Lower leg skin (tissue), 4 donors: ENCODE measurements around the gene TMTC2. TPM values are rescaled to one million over a fixed set of nuclear protein-coding genes. Genes with fewer than 3 reads are reported as not detected.

Source experiments
- DNase-seq, 2 donors: peaks; one replicate each; pipeline ENCODE4 v3.0.0-alpha.2; 2019; ENCODE audit warnings: low spot score in 2 of 2
- H3K4me3 ChIP-seq: fragments of 200-600 bp; sonication (generic); 2 replicates; pipeline ENCODE4 v1.5.1; 2017; ENCODE audit warnings: mild to moderate bottlenecking, low read depth; ENCODE audit not compliant: poor library complexity, severe bottlenecking
- POLR2A ChIP-seq, 2 donors: fragments of 450-650 bp; IDR thresholded peaks; one replicate each; pipeline ENCODE4 v1.6.1; 2016 to 2017; ENCODE audit warnings: antibody characterized with exemption in 2 of 2, mild to moderate bottlenecking in 1 of 2, moderate library complexity in 1 of 2
- WGBS, 2 donors: methylation state at CpG; one replicate each; pipeline ENCODE4 v1.1.5; 2018; 5-methylcytosine and 5-hydroxymethylcytosine counted together
- intact Hi-C: fragments of 100-400 bp; cut with DNase I; formaldehyde crosslinking; loops from one replicate; pipeline ENCODE4 v1.15.0; 2023; ENCODE audit warnings: low total_unique reads
- total RNA-seq, 4 donors: library from RNA; depleted of rRNA; stranded (reverse); fragments of >200 nt; gene quantifications; one replicate each; pipeline ENCODE4 v1.1.0, GENCODE V29; 2016
- TF ChIP-seq, protein P1 (sequence below), 3 donors: fragments of 450-650 bp; IDR thresholded peaks; one replicate each; pipeline ENCODE4 v1.5.1; 2016; ENCODE audit warnings: antibody characterized with exemption in 3 of 3, mild to moderate bottlenecking in 3 of 3, moderate library complexity in 2 of 3

Gene TMTC2
- total RNA-seq, 4 donors from 2014 or later = 12.9 to 17.4 (median 14.5) TPM

DNA sequence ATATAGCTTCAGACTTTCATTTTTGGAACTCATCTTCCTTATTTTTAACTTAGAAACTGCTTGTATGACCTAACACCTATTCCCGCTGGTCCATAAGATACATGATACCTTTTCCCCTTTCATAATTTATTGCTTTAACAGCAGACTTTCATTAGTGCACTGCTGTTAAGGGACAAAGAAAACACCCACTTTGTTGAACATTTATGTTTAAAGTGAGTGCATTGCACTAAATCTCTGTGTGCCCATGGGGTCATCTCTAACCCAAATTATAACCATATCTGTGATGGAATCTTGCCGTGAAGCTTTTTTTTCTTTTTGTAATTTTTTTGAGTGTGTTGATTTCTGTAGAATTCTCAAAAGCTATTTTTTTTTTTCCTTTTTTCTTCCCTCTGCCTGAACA, 261.8 kb downstream of the TMTC2 start:
- TF ChIP-seq, protein P1, sequence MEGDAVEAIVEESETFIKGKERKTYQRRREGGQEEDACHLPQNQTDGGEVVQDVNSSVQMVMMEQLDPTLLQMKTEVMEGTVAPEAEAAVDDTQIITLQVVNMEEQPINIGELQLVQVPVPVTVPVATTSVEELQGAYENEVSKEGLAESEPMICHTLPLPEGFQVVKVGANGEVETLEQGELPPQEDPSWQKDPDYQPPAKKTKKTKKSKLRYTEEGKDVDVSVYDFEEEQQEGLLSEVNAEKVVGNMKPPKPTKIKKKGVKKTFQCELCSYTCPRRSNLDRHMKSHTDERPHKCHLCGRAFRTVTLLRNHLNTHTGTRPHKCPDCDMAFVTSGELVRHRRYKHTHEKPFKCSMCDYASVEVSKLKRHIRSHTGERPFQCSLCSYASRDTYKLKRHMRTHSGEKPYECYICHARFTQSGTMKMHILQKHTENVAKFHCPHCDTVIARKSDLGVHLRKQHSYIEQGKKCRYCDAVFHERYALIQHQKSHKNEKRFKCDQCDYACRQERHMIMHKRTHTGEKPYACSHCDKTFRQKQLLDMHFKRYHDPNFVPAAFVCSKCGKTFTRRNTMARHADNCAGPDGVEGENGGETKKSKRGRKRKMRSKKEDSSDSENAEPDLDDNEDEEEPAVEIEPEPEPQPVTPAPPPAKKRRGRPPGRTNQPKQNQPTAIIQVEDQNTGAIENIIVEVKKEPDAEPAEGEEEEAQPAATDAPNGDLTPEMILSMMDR (IDR thresholded peaks at IDR 0.05) = no peak
- no peak for TF ChIP-seq POLR2A (IDR thresholded peaks at IDR 0.05)
- H3K4me3 ChIP-seq = no peak overlapping the region
- intact Hi-C loops = no loop called here
- WGBS, 2 donors = 85 to 91% methylated on average over 2 of the region's 2 CpGs
- no peak for DNase-seq

DNA sequence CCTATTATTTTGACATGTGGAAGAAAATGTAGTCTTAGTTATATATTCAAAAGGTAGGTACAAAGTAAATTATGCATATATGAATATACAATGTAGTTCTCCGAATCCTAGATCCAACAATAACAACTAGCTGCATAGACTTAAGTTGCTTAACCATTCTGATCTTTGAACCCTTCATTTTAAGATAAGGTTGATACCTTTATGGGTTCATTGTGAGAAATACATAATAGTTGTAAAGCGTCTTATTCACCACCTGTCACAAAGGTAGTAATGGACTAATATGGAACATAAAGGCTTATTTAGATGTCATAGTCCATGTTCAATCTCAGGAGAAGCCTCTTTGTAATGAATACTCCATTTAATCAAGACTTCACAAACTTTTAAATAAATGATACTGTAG, 263.6 kb downstream of the TMTC2 start:
- WGBS, 2 donors = 93 to 97% methylated on average over 2 of the region's 2 CpGs
- intact Hi-C loops = no loop called here
- TF ChIP-seq, protein P1 (IDR thresholded peaks at IDR 0.05) = no peak
- TF ChIP-seq POLR2A (IDR thresholded peaks at IDR 0.05) = no peak
- H3K4me3 ChIP-seq = no peak overlapping the region
- no peak for DNase-seq

DNA sequence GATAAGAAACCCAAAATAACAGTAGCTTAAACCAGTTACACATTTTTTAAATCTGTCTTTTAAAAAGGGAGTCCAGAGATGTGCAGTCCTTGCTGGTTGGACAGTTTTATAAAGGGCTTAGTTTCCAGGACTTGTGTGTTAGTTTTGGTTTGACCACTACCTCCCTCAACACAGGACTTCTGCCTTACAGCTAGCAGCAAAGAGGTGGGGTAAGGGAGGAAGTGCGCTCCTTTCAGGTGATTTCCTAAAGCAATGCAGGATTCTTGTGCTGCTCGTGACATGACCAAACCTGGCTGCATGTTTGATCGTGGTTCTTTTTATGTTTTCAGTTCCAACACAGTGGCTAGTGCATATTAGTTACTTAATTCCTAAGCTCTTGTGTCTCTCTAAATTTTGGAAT, 266.2 kb downstream of the TMTC2 start:
- no peak overlapping the region for H3K4me3 ChIP-seq
- TF ChIP-seq POLR2A (IDR thresholded peaks at IDR 0.05) = no peak
- TF ChIP-seq, protein P1 (IDR thresholded peaks at IDR 0.05) = no peak
- no peak for DNase-seq
- 53 to 67% methylated on average over 3 of the region's 3 CpGs for WGBS, 2 donors
- intact Hi-C loops = no loop called here

DNA sequence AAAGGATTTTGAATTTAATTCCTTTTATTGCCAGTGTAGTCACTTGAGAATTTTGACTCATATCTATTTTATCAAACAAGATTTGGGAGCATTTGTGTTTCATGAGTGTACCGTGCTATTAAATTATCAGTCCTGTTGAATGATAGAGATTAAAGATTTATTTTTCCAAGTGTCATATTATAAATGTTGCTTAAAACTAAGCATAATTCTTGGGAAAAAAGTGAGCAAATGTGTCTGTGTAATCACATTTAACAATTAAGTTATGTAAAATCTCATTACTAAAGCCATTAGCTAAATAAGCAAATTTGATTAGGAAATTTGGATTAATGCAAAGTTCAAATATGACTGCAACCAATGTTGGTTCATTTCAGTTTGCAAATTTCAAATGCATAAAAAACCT, 266.7 kb downstream of the TMTC2 start:
- intact Hi-C loops = no loop called here
- no peak for TF ChIP-seq POLR2A (IDR thresholded peaks at IDR 0.05)
- WGBS, 2 donors = 59 to 77% methylated on average over 1 of the region's 1 CpG
- DNase-seq = no peak
- H3K4me3 ChIP-seq = no peak overlapping the region

- no peak for DNase-seq
- H3K4me3 ChIP-seq = no peak overlapping the region
- TF ChIP-seq, protein P1 (IDR thresholded peaks at IDR 0.05) = no peak
- TF ChIP-seq POLR2A (IDR thresholded peaks at IDR 0.05) = no peak
- intact Hi-C loops = loop anchor here (1.0 kb wide), 1 partner anchor 26 kb away; no protein-coding TSS in a partner anchor
- WGBS, 2 donors = 86 to 94% methylated on average over 3 of the region's 3 CpGs
Observed at GRCh38 chr12:82954064-82954463, 267.4 kb downstream of the TMTC2 start.

DNA sequence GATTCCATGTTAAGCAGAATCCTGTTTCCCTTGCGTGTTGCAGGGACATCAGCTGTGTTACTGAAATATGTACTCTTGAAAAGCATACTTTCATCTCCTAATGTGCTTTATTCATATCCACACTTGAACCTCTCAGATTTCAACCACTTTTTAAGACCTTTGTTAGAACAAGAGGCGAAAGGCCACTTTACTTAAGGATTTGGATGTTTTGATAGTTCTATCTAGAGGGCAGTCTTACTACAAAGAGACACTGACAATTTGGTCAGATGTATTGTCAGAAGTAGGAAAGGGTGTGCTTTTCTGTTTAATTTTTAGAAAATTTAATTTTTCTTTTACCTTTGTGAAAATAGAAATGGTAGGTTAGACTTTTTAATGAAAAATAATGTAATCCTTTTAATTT, 267.9 kb downstream of the TMTC2 start:
- DNase-seq = no peak
- H3K4me3 ChIP-seq = no peak overlapping the region
- WGBS, 2 donors = 83 to 94% methylated on average over 2 of the region's 2 CpGs
- intact Hi-C loops = loop anchor here (1.0 kb wide), 1 partner anchor 26 kb away; no protein-coding TSS in a partner anchor
- TF ChIP-seq, protein P1 (IDR thresholded peaks at IDR 0.05) = no peak
- no peak for TF ChIP-seq POLR2A (IDR thresholded peaks at IDR 0.05)
